ENCODE results near the gene GPC2.
"Not testable (repeated sequence)": the region's sequence is repeated elsewhere in the genome, so short reads cannot be mapped to it uniquely, and the experiment has no call there.

Gene GPC2, protein sequence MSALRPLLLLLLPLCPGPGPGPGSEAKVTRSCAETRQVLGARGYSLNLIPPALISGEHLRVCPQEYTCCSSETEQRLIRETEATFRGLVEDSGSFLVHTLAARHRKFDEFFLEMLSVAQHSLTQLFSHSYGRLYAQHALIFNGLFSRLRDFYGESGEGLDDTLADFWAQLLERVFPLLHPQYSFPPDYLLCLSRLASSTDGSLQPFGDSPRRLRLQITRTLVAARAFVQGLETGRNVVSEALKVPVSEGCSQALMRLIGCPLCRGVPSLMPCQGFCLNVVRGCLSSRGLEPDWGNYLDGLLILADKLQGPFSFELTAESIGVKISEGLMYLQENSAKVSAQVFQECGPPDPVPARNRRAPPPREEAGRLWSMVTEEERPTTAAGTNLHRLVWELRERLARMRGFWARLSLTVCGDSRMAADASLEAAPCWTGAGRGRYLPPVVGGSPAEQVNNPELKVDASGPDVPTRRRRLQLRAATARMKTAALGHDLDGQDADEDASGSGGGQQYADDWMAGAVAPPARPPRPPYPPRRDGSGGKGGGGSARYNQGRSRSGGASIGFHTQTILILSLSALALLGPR

DNA sequence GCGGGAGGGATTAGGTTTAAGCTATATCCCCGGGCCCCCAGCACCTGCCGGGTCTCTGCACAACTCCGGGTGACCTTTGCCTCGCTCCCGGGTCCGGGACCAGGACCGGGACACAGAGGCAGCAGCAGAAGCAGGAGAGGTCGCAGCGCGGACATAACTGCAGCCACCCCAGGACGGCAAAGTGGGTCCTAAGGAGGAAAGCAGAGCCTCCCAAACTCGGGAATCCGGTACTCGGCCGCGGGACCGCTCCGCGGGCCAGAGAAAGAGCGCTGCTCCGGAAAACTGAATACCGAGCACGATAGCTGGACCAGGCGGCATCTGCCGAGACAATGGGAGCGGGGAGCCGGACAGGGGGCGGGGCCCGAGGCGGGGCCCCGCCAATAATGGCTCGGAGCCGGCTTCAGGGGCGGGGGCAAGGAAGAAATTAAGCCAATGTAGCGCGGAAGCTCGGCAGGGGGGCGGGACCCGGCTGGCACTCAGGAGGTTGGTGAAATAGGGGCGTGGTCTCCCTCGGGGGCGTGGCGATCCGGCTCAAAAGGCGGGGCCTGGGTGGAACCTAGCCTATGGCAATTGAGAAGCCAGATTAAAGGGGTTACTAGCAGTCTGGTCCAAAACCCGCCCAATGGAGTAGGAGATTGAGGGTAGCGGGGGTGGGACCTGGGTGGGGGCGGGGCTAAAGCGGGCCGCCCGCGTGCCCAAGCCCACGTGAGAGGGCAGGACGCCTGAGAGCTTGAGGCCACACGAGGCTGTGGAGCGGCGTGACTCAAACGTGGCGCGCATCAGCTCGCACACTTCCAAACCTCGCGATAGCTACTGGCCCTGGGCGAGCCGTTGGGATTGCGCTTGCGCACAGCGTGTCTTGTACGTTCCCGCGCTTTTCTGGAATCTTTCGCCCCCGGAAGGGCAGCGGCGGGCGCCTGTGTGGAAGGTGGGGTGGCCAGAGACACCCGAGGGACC lies at the start of gene GPC2, which contains the start of gene STAG3:
Gene GPC2 (minus strand): TSS at position 337 of the 957 bp plus-strand sequence. CDS start 182 bp downstream, at position 155.
Gene STAG3 (plus strand): TSS at position 874 of the 957 bp plus-strand sequence. CDS start 2,639 bp downstream, outside the sequence.
- ATAC-seq (ENCODE audit: insufficient read depth, low read depth) (peak; percentile 91), DNase-seq (peak; percentile 100)
- peak within 1 kb of the TSS; percentile 95 for H3K4me2 ChIP-seq (ENCODE audit: insufficient read depth, low read length)
- peaks cover 18% of the 10 kb centered on the region for H3K36me3 ChIP-seq (ENCODE audit: insufficient read depth, low read length)
- peak within 1 kb of the TSS; percentile 89 for H2AFZ ChIP-seq (ENCODE audit: low read depth, low read length)
- peak within 1 kb of the TSS; percentile 71 for H3K9ac ChIP-seq (ENCODE audit: low read depth, low read length)
- peak within 1 kb of the TSS; percentile 65 for H3K27ac ChIP-seq (ENCODE audit: low read length)
- TF ChIP-seq, protein P1, sequence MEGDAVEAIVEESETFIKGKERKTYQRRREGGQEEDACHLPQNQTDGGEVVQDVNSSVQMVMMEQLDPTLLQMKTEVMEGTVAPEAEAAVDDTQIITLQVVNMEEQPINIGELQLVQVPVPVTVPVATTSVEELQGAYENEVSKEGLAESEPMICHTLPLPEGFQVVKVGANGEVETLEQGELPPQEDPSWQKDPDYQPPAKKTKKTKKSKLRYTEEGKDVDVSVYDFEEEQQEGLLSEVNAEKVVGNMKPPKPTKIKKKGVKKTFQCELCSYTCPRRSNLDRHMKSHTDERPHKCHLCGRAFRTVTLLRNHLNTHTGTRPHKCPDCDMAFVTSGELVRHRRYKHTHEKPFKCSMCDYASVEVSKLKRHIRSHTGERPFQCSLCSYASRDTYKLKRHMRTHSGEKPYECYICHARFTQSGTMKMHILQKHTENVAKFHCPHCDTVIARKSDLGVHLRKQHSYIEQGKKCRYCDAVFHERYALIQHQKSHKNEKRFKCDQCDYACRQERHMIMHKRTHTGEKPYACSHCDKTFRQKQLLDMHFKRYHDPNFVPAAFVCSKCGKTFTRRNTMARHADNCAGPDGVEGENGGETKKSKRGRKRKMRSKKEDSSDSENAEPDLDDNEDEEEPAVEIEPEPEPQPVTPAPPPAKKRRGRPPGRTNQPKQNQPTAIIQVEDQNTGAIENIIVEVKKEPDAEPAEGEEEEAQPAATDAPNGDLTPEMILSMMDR (IDR thresholded peaks at IDR 0.05; ENCODE audit: borderline replicate concordance, extremely low read depth, low read length, poor library complexity, severe bottlenecking), result no peak
- no peak for TF ChIP-seq EZH2 (IDR thresholded peaks at IDR 0.05; ENCODE audit: borderline replicate concordance, low read depth, low read length, severe bottlenecking)
- H3K9me3 ChIP-seq (ENCODE audit: insufficient read depth, low read length, severe bottlenecking), result no peaks in the 10 kb centered on the region
- peaks cover 6% of the 10 kb centered on the region for H3K79me2 ChIP-seq (ENCODE audit: insufficient read depth, low read length)
- peak within 1 kb of the TSS; percentile 73 to 90; a peak in 3 of 4 replicates for H3K4me3 ChIP-seq (ENCODE audit: low read depth in 1 of 2, low read length in 2 of 2)
- H4K20me1 ChIP-seq (ENCODE audit: insufficient read depth, low read length), result peaks cover 2% of the 10 kb centered on the region; the same call in 1 of the 2 replicates
- peaks cover 50% of the 10 kb centered on the region for H3K4me1 ChIP-seq (ENCODE audit: insufficient read depth, low read length)
- no peaks in the 10 kb centered on the region for H3K27me3 ChIP-seq (ENCODE audit: insufficient read depth, low read length, poor library complexity)

DNA sequence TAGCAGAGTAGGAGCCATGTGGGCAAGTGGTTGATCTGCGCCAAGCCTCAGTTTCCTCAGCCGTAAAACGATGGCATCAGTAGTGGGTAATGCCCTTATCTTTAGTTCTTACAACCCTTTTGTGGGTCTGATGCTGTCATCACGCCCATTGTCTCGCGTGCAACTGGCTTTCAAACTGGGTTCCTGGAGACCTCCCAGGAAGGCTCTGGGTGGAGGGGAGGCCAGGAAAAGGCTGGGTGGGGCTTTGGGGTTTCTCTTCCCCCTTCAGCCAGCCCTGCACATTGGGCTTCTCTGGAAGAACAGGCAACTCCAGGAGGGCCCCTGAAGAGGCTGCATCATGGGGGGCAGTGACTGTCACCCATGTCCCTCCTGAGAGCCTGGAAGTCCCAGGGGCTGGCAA lies 47.7 kb upstream of the GPC2 start:
- H3K27ac ChIP-seq (ENCODE audit: low read length); ATAC-seq (ENCODE audit: insufficient read depth, low read depth): not testable (repeated sequence)

DNA sequence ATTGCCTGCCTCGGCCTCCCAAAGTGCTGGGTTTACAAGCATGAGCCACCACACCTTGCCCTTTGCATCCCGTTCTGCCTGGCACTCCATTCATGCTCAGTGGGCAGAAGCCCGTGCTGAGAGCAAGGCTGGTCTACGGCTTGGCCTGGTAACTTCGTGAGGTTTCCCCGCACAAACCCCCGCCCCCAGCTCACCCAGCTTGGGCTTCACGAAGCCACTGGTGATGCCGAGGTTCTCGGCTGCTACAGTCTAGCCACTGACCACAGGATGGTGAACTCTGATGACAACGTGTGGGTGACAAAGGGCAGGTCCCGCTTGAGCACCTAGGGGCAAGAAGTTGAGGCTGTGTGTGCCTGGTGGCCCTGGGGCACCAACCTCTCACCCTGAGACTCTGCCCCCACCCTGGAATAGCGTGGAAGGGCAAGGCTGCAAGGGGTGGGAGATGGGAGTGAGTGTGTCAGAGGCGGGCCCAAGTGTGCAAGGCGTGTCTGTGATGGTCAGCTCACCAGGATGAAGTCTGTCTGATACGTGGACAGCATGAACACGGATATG lies 46.3 kb upstream of the GPC2 start:
- not testable (repeated sequence) for H2AFZ ChIP-seq (ENCODE audit: low read depth, low read length); H3K9ac ChIP-seq (ENCODE audit: low read depth, low read length); H4K20me1 ChIP-seq (ENCODE audit: insufficient read depth, low read length); H3K79me2 ChIP-seq (ENCODE audit: insufficient read depth, low read length); H3K27ac ChIP-seq (ENCODE audit: low read length); H3K4me2 ChIP-seq (ENCODE audit: insufficient read depth, low read length); H3K9me3 ChIP-seq (ENCODE audit: insufficient read depth, low read length, severe bottlenecking); H3K4me3 ChIP-seq (ENCODE audit: low read depth in 1 of 2, low read length in 2 of 2); H3K27me3 ChIP-seq (ENCODE audit: insufficient read depth, low read length, poor library complexity); ATAC-seq (ENCODE audit: insufficient read depth, low read depth); DNase-seq
- Histone ChIP-seq H3K4me1 (ENCODE audit: insufficient read depth, low read length) (peaks cover 28% of the 10 kb centered on the region), H3K36me3 (ENCODE audit: insufficient read depth, low read length) (peaks cover 42% of the 10 kb centered on the region)

More for the DNA sequence above, 47.7 kb upstream of the GPC2 start:
- H3K4me2 ChIP-seq (ENCODE audit: insufficient read depth, low read length); H3K27me3 ChIP-seq (ENCODE audit: insufficient read depth, low read length, poor library complexity); H3K4me3 ChIP-seq (ENCODE audit: low read depth in 1 of 2, low read length in 2 of 2); DNase-seq; H3K79me2 ChIP-seq (ENCODE audit: insufficient read depth, low read length); H3K9ac ChIP-seq (ENCODE audit: low read depth, low read length); H3K9me3 ChIP-seq (ENCODE audit: insufficient read depth, low read length, severe bottlenecking); H4K20me1 ChIP-seq (ENCODE audit: insufficient read depth, low read length); H2AFZ ChIP-seq (ENCODE audit: low read depth, low read length): not testable (repeated sequence)
- peaks cover 41% of the 10 kb centered on the region for H3K36me3 ChIP-seq (ENCODE audit: insufficient read depth, low read length)
- H3K4me1 ChIP-seq (ENCODE audit: insufficient read depth, low read length), result peaks cover 28% of the 10 kb centered on the region

DNA sequence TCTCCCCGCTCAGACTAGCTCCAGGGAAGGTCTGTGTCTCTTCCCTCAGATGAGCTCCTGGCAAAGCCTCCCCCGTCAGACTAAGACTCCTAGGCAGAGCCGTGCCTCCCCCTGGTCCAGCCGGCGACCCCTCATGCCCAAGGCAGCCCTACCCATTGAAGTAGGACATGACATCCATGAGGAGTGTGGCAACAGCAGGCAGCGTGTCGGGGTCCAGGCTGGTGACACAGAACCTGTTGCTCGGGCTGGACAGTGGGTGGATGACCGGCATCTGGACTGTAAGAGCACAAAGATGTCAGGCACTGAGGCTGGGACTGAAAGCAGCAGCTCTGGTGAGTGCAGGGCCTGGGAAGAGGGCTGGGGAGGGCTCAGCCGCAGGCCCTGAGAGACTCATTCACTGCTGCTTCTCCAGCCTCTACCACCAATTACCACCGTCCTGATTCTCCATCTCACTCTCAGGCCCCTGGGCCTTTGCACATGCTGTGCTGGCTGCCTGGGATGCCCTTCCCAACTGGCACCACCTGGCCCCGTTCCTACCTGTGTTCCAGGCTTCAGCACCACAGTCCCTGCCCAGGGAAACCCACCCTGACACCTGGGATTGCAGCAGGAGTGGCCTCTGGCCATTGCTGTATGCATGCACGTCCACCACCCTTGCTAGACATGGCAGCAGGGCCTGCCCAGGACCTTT lies 45.4 kb upstream of the GPC2 start:
- Histone ChIP-seq H3K79me2 (ENCODE audit: insufficient read depth, low read length) (no peaks in the 10 kb centered on the region), H2AFZ (ENCODE audit: low read depth, low read length) (no peak overlapping the region), H3K4me2 (ENCODE audit: insufficient read depth, low read length) (no peak overlapping the region), H3K9me3 (ENCODE audit: insufficient read depth, low read length, severe bottlenecking) (no peaks in the 10 kb centered on the region), H3K4me3 (ENCODE audit: low read depth in 1 of 2, low read length in 2 of 2) (no peak overlapping the region), H3K36me3 (ENCODE audit: insufficient read depth, low read length) (peaks cover 42% of the 10 kb centered on the region), H3K9ac (ENCODE audit: low read depth, low read length) (no peak overlapping the region), H4K20me1 (ENCODE audit: insufficient read depth, low read length) (no peaks in the 10 kb centered on the region; the same call in 1 of the 2 replicates), H3K27ac (ENCODE audit: low read length) (peak overlapping the region; percentile 79; the same call in 1 of the 2 replicates), H3K4me1 (ENCODE audit: insufficient read depth, low read length) (peaks cover 28% of the 10 kb centered on the region), H3K27me3 (ENCODE audit: insufficient read depth, low read length, poor library complexity) (no peaks in the 10 kb centered on the region)
- ATAC-seq (ENCODE audit: insufficient read depth, low read depth) (no peak), DNase-seq (no peak)
- no peak for TF ChIP-seq EZH2 (IDR thresholded peaks at IDR 0.05; ENCODE audit: borderline replicate concordance, low read depth, low read length, severe bottlenecking)
- TF ChIP-seq, protein P1 (IDR thresholded peaks at IDR 0.05; ENCODE audit: borderline replicate concordance, extremely low read depth, low read length, poor library complexity, severe bottlenecking), result no peak

Data from DND-41 (cell line).